Natural killer cell (primary cell): ENCODE results near the gene DHRS7. TPM values are rescaled to one million over a fixed set of nuclear protein-coding genes. Genes with fewer than 3 reads are reported as not detected.
A peak's percentile ranks its signal among the peaks of the same experiment; 100 is the strongest.

Experiments used
- ATAC-seq, 3 donors: fragments of 150-1000 bp in 2 of 3; fragments of 200-7000 bp in 1 of 3; cut with Tn5 transposase; 1 replicate in 1 of 3; 2 replicates in 2 of 3; pipeline ENCODE4 v1.10.0; 2021; ENCODE audit warnings: mild to moderate bottlenecking in 2 of 3, moderate library complexity in 2 of 3
- DNase-seq, 2 donors: peaks; one replicate each; pipeline versions ENCODE4 v3.0.0 to v3.0.0-alpha.2; 2013 to 2021; ENCODE audit warnings: mixed read lengths in 1 of 2
- H3K27ac ChIP-seq: one replicate; pipeline ENCODE4 v1.5.1; 2013; ENCODE audit warnings: mild to moderate bottlenecking, low read length
- H3K27me3 ChIP-seq: one replicate; pipeline ENCODE4 v1.6.1; 2013; ENCODE audit warnings: low read length; ENCODE audit not compliant: control insufficient read depth, insufficient read depth
- H3K36me3 ChIP-seq: one replicate; pipeline ENCODE4 v1.6.1; 2013; ENCODE audit warnings: low read length; ENCODE audit not compliant: control insufficient read depth, insufficient read depth
- H3K4me1 ChIP-seq: one replicate; pipeline ENCODE4 v1.6.1; 2013; ENCODE audit warnings: low read length; ENCODE audit not compliant: control insufficient read depth, insufficient read depth
- H3K4me3 ChIP-seq: one replicate; pipeline ENCODE4 v1.5.1; 2013; ENCODE audit warnings: low read length
- H3K9me3 ChIP-seq: one replicate; pipeline ENCODE4 v1.6.1; 2013; ENCODE audit warnings: low read length; ENCODE audit not compliant: control insufficient read depth, insufficient read depth
- H3K27ac Mint-ChIP-seq, 2 donors: one replicate each; pipeline ENCODE4 v1.8.0; 2022; ENCODE audit warnings: mild to moderate bottlenecking in 2 of 2, mixed read lengths in 2 of 2, moderate library complexity in 1 of 2
- H3K27me3 Mint-ChIP-seq, 2 donors: one replicate each; pipeline ENCODE4 v1.8.0; 2022; ENCODE audit warnings: low read depth in 2 of 2, mixed read lengths in 2 of 2
- H3K36me3 Mint-ChIP-seq: one replicate; pipeline ENCODE4 v1.8.0; 2022; ENCODE audit warnings: mixed read lengths
- H3K4me1 Mint-ChIP-seq, 2 donors: one replicate each; pipeline ENCODE4 v1.8.0; 2022; ENCODE audit warnings: mixed read lengths in 2 of 2
- H3K4me3 Mint-ChIP-seq: one replicate; pipeline ENCODE4 v1.8.0; 2022; ENCODE audit warnings: mild to moderate bottlenecking, moderate library complexity, mixed read lengths
- H3K9me3 Mint-ChIP-seq, 2 donors: one replicate each; pipeline ENCODE4 v1.8.0; 2022; ENCODE audit warnings: mixed read lengths in 2 of 2
- WGBS: methylation state at CpG from one replicate; pipeline ENCODE4 v1.1.7; 2013; ENCODE audit warnings: missing lambda C conversion rate; ENCODE audit not compliant: insufficient coverage; 5-methylcytosine and 5-hydroxymethylcytosine counted together
- intact Hi-C: fragments of 100-400 bp; cut with micrococcal nuclease; formaldehyde crosslinking; loops from one replicate; pipeline ENCODE4 v1.14.2; 2022
- total RNA-seq, 4 donors: library from RNA; stranded (reverse); fragments of 120-200 nt in 1 of 4; gene quantifications; one replicate each; pipeline versions ENCODE4 v1.2.3 to v1.2.4, GENCODE V29; 2013 to 2022
- TF ChIP-seq, protein P1 (sequence below): fragments of 200-600 bp; IDR thresholded peaks from one replicate; pipeline ENCODE4 v1.8.0; 2022; ENCODE audit warnings: antibody characterized with exemption

DHRS7 gene, protein sequence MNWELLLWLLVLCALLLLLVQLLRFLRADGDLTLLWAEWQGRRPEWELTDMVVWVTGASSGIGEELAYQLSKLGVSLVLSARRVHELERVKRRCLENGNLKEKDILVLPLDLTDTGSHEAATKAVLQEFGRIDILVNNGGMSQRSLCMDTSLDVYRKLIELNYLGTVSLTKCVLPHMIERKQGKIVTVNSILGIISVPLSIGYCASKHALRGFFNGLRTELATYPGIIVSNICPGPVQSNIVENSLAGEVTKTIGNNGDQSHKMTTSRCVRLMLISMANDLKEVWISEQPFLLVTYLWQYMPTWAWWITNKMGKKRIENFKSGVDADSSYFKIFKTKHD
- 100 to 1,000 TPM; 115 to 139 (median 126) TPM for total RNA-seq
- total RNA-seq (2013), result 153 TPM

DNA sequence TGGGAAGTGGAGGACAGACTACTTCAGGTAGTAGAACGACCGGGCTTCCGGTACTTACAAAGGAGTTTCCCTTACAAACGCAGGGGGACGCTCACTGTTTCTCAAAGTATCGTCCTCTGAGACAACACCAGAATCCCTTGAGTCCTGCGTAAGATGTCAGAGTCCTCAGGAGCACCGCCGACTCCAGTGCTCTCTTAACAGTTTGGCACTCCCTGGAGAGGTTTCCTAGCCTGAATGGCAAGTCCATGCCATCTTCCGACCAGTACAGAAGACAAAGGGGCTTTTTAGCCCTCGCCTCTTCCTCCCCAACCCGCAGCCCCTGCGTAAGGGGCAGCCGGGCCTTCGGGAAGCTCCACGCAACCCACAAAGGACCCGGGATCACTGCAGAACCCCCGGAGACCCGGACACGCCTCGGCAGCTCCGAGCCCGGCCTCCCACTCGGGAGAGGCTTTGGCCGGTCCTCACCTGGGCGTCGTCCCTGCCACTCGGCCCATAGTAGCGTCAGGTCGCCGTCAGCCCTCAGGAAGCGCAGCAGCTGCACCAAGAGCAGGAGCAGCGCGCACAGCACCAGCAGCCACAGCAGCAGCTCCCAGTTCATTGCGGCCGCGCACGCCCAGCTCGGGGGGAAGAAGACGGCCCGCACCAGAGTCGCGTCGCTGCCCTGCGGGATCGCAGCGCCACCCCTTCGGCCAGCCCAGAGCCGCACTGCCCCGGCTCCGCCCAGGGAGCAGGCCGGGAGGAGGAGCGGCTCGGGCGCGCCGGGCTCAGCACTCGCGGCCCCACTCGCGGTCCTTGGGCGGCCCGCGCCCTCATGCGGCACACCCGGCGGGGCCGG, at the start of gene DHRS7:
TSS of gene DHRS7 (minus strand) at position 687 of the 835 bp plus-strand sequence. CDS start at position 598, 89 bp downstream.
- TF ChIP-seq, protein P1, sequence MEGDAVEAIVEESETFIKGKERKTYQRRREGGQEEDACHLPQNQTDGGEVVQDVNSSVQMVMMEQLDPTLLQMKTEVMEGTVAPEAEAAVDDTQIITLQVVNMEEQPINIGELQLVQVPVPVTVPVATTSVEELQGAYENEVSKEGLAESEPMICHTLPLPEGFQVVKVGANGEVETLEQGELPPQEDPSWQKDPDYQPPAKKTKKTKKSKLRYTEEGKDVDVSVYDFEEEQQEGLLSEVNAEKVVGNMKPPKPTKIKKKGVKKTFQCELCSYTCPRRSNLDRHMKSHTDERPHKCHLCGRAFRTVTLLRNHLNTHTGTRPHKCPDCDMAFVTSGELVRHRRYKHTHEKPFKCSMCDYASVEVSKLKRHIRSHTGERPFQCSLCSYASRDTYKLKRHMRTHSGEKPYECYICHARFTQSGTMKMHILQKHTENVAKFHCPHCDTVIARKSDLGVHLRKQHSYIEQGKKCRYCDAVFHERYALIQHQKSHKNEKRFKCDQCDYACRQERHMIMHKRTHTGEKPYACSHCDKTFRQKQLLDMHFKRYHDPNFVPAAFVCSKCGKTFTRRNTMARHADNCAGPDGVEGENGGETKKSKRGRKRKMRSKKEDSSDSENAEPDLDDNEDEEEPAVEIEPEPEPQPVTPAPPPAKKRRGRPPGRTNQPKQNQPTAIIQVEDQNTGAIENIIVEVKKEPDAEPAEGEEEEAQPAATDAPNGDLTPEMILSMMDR, result peak; percentile 11
- intact Hi-C loops, result loop anchor here (1.0 to 2.0 kb wide), 4 partner anchors 13 to 84 kb away; partner anchors contain the start of gene PPM1A
- peaks cover 51 to 53% of the 10 kb centered on the region in 2 donors for H3K4me1 Mint-ChIP-seq
- H3K9me3 Mint-ChIP-seq, result no peaks in the 10 kb centered on the region
- peak within 1 kb of the TSS; percentile 96 for H3K4me3 Mint-ChIP-seq
- no peaks in the 10 kb centered on the region for H3K27me3 Mint-ChIP-seq
- Histone ChIP-seq H3K36me3 (peaks cover 2% of the 10 kb centered on the region), H3K27me3 (no peaks in the 10 kb centered on the region), H3K4me3 (peak within 1 kb of the TSS; percentile 98), H3K27ac (peak within 1 kb of the TSS; percentile 98), H3K9me3 (no peaks in the 10 kb centered on the region), H3K4me1 (peaks cover 37% of the 10 kb centered on the region)
- no peaks in the 10 kb centered on the region for H3K36me3 Mint-ChIP-seq
- peak; percentile 80 to 95 (median 89) for ATAC-seq
- H3K27ac Mint-ChIP-seq, result peak within 1 kb of the TSS; percentile 98
- DNase-seq, result peak; percentile 72 to 85
- under 1% methylated on average over 68 of the region's 68 CpGs for WGBS

DNA sequence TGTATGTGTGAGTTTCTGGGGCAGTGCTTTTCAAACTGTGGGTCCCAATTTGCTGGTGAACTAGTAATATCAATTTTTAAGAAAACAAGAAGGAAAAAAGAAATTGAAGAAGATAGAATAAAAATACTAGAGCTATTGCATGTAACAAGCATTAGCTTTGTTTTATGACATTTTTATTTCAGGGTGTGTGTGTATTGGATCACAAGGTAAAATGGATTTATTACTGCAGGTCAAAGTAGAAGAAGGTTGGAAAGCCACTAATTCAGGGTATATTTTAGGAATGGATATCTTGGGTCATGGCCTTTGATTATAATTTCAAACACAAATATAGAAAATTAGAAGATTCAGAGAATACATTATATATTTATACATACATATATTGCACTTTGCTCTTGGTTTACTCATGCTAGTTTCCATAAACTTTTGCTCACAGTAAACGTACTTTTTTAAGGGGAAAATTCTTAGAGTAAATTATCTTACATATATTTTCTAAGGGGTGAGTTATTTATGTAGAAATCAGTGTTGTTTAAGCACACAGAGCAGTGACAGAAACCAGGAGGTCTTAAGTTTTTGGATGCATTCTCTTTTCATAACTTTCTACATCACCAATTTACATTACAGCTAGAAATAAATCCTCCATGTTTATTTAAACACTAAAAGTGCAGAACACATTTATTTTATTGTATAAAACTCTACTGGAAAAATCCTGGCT, 49.4 kb upstream of the DHRS7 start:
- no peaks in the 10 kb centered on the region for H3K4me1 ChIP-seq
- H3K9me3 ChIP-seq, result no peaks in the 10 kb centered on the region
- H3K27me3 ChIP-seq, result no peaks in the 10 kb centered on the region
- ATAC-seq, result no peak
- Mint-ChIP-seq H3K36me3 (no peaks in the 10 kb centered on the region), H3K9me3 (no peaks in the 10 kb centered on the region), H3K27me3 (peaks cover 3 to 19% of the 10 kb centered on the region in 2 donors), H3K27ac (no peak overlapping the region), H3K4me3 (no peak overlapping the region), H3K4me1 (no peaks in the 10 kb centered on the region)
- WGBS, result no CpG with 5 or more reads among the region's 1 CpG
- no peak for DNase-seq
- no peak overlapping the region for H3K4me3 ChIP-seq
- H3K27ac ChIP-seq, result no peak overlapping the region
- H3K36me3 ChIP-seq, result no peaks in the 10 kb centered on the region
- TF ChIP-seq, protein P1, result no peak
- intact Hi-C loops, result no loop called here

DNA sequence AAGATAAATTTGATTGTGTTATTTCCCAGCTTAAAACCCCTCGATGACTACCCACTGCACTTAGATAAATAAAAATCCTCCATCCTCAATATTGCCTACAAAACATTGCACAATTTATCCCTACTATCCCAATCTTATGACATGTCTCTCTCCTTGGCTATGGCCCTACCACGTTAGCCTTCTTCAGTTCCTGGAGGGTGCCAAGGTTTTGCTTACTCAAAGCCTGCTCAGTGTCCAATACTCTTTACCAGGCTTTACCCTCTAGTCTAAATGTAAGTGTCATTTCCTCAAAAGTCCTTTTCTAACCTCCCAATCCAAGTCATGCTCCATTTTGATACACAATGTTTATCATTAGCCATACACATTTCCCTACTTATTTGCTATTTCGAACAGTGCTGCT, 48.8 kb upstream of the DHRS7 start:
- H3K36me3 Mint-ChIP-seq, result no peaks in the 10 kb centered on the region
- ATAC-seq (no peak), DNase-seq (no peak)
- TF ChIP-seq, protein P1, result no peak
- H3K9me3 Mint-ChIP-seq, result no peaks in the 10 kb centered on the region
- Histone ChIP-seq H3K4me3 (no peak overlapping the region), H3K27ac (no peak overlapping the region), H3K4me1 (no peaks in the 10 kb centered on the region), H3K36me3 (no peaks in the 10 kb centered on the region), H3K27me3 (no peaks in the 10 kb centered on the region), H3K9me3 (no peaks in the 10 kb centered on the region)
- 93% methylated on average over 2 of the region's 3 CpGs for WGBS
- peaks cover 8 to 25% of the 10 kb centered on the region in 2 donors for H3K27me3 Mint-ChIP-seq
- intact Hi-C loops, result no loop called here
- no peak overlapping the region for H3K27ac Mint-ChIP-seq
- no peaks in the 10 kb centered on the region for H3K4me1 Mint-ChIP-seq
- H3K4me3 Mint-ChIP-seq, result no peak overlapping the region
